ENCODE data around the gene FCHSD1.

DNA sequence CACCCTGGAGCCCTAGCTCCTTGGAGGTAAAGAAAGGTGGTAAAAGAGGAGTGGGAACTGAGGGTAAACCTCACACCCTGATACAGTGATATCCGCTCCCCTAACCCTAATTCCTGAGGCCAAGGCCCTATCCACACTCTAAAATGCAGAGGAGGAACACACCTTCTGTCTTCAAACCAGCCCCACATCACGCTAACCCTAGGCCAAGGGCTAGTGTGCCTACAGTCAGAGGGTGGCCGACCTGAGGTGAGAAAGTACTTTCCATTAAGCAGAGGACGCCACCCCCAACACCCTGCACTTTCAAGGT, 15.2 kb downstream of the FCHSD1 start:
- TF ChIP-seq POLR2AphosphoS5 (IDR thresholded peaks at IDR 0.05; ENCODE audit: low read depth), result no peak
- TF ChIP-seq, protein P1, sequence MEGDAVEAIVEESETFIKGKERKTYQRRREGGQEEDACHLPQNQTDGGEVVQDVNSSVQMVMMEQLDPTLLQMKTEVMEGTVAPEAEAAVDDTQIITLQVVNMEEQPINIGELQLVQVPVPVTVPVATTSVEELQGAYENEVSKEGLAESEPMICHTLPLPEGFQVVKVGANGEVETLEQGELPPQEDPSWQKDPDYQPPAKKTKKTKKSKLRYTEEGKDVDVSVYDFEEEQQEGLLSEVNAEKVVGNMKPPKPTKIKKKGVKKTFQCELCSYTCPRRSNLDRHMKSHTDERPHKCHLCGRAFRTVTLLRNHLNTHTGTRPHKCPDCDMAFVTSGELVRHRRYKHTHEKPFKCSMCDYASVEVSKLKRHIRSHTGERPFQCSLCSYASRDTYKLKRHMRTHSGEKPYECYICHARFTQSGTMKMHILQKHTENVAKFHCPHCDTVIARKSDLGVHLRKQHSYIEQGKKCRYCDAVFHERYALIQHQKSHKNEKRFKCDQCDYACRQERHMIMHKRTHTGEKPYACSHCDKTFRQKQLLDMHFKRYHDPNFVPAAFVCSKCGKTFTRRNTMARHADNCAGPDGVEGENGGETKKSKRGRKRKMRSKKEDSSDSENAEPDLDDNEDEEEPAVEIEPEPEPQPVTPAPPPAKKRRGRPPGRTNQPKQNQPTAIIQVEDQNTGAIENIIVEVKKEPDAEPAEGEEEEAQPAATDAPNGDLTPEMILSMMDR (IDR thresholded peaks at IDR 0.05; ENCODE audit: insufficient read depth, low read length), result no peak
- TF ChIP-seq, protein P2, sequence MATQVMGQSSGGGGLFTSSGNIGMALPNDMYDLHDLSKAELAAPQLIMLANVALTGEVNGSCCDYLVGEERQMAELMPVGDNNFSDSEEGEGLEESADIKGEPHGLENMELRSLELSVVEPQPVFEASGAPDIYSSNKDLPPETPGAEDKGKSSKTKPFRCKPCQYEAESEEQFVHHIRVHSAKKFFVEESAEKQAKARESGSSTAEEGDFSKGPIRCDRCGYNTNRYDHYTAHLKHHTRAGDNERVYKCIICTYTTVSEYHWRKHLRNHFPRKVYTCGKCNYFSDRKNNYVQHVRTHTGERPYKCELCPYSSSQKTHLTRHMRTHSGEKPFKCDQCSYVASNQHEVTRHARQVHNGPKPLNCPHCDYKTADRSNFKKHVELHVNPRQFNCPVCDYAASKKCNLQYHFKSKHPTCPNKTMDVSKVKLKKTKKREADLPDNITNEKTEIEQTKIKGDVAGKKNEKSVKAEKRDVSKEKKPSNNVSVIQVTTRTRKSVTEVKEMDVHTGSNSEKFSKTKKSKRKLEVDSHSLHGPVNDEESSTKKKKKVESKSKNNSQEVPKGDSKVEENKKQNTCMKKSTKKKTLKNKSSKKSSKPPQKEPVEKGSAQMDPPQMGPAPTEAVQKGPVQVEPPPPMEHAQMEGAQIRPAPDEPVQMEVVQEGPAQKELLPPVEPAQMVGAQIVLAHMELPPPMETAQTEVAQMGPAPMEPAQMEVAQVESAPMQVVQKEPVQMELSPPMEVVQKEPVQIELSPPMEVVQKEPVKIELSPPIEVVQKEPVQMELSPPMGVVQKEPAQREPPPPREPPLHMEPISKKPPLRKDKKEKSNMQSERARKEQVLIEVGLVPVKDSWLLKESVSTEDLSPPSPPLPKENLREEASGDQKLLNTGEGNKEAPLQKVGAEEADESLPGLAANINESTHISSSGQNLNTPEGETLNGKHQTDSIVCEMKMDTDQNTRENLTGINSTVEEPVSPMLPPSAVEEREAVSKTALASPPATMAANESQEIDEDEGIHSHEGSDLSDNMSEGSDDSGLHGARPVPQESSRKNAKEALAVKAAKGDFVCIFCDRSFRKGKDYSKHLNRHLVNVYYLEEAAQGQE (IDR thresholded peaks at IDR 0.05; ENCODE audit: insufficient replicate concordance, low read depth), result no peak
